Inflammatory macrophage (primary cell): ENCODE data around the gene SRP54.
A peak's percentile ranks its signal among the peaks of the same experiment; 100 is the strongest.
"Not testable (repeated sequence)": the region's sequence is repeated elsewhere in the genome, so short reads cannot be mapped to it uniquely, and the experiment has no call there.

Experiments
- DNase-seq, 2 donors: peaks; one replicate each; pipeline ENCODE4 v3.0.0-alpha.2; 2020 to 2022
- total RNA-seq, 18 experiments: gene quantifications; one replicate each; lab custom pipeline; 2026; ENCODE audit warnings: mixed read lengths in 6 of 18, inconsistent platforms in 2 of 18; lab: John Stamatoyannopoulos, UW

SRP54 gene
- 74.0 to 138 (median 105) reads per million in 18 experiments for total RNA-seq

- peak; percentile 97 to 98 for DNase-seq
These were observed at the start of gene SRP54 for GRCh38 chr14:34982421-34983147. Gene SRP54 (plus strand): TSS chr14:34982992. CDS start chr14:34996710, 13,718 bp downstream.

DNA sequence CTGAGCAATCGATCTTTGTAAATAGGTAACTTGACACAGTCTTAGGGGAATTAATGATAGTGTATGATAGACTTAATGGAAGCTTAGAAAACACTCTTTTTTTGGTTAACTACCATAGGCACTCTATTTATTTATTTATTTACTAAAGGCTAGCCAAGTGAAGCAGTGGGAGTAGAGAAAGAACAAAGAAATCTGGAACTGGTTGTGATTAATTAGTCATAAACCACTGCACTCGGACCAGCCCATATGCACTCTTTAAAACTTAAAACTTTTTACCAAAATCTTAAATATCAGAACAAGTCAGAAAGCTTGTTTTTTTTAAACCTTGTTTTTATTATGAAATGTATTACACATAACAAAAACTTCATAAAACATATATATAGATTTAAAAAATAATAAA lies 49.5 kb upstream of the SRP54 start:
- no peak for DNase-seq

- peak; percentile 33 to 67 for DNase-seq
These were observed 47.3 kb upstream of the SRP54 start for GRCh38 chr14:34935488-34935887.

GRCh38 chr14:34937442-34937841 lies 45.4 kb upstream of the SRP54 start:
- DNase-seq = no peak

- no peak for DNase-seq
These were observed 44.9 kb upstream of the SRP54 start for GRCh38 chr14:34937876-34938275.

DNA sequence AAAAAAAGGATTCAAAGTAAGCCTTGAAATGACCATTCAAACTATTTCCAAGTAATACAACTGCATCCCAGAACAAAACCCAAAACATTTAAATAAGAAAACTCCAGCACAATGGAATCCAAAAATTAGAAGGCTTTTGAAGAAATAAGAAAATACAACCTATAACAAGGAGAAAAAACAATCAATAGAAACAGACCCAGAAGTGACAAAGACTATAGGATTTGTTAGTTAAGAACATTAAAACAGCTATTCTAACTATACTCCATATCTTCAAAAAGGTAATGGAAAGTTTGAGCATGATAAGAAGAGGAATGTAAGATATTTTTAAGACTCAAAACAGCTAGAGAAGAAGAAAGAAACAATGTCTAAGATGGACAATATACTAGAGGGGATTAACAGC lies 39.3 kb upstream of the SRP54 start:
- no peak for DNase-seq

DNA sequence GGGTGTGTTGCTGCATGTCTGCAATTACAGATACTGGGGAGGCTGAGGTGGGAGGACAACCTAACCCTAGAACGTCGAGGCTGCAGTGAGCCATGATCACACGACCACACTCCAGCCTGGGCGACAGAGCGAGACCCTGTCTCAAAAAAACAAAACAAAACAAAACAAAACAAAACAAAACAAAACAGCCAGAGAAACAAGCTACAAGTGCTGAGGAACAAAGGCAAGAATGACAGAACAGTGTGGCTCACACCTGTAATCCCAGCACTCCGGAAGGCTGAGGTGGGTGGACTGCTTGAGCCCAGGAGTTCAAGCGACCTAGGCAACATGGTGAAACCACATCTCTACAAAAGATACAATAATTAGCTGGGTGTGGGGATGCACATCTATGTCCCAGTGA lies 38.0 kb upstream of the SRP54 start:
- no peak for DNase-seq

GRCh38 chr14:34946699-34947098 lies 36.1 kb upstream of the SRP54 start:
- DNase-seq = no peak

- no peak for DNase-seq
These were observed 31.5 kb upstream of the SRP54 start for GRCh38 chr14:34951286-34951685.

GRCh38 chr14:34956931-34957330 lies 25.9 kb upstream of the SRP54 start:
- no peak for DNase-seq

GRCh38 chr14:34957771-34958286 lies 25.0 kb upstream of the SRP54 start:
- no peak for DNase-seq

DNA sequence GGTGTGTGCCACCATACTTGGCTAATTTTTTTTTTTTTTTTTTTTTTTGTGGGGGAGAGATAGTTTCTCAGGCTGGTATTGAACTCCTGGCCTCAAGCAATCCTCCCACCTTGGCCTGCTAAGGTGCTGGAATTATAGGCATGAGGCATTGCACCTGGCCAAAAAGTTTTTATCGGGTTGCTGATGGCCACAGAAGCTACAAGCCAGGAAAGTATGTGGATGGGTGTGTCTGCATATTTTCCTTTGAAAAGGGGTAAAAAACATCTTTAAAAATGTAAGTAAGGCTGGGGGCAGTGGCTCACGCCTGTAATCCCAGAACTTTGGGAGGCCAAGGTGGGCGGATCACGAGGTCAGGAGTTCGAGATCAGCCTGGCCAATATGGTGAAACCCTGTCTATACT lies 20.7 kb upstream of the SRP54 start:
- DNase-seq = not testable (repeated sequence)

GRCh38 chr14:34964977-34965764 lies 17.6 kb upstream of the SRP54 start:
- no peak for DNase-seq

GRCh38 chr14:34965912-34966311 lies 16.9 kb upstream of the SRP54 start:
- no peak for DNase-seq

- DNase-seq = no peak
These were observed 16.4 kb upstream of the SRP54 start for GRCh38 chr14:34966413-34966812.

- DNase-seq = no peak
These were observed 12.1 kb upstream of the SRP54 start for GRCh38 chr14:34970665-34971064.

- no peak for DNase-seq
These were observed 11.4 kb upstream of the SRP54 start for GRCh38 chr14:34971381-34971780.

GRCh38 chr14:34971801-34972200 lies 11.0 kb upstream of the SRP54 start:
- no peak for DNase-seq

GRCh38 chr14:34978444-34978843 lies 4.3 kb upstream of the SRP54 start:
- DNase-seq = no peak

GRCh38 chr14:34980337-34980900 lies 2.4 kb upstream of the SRP54 start:
- DNase-seq = no peak

- peak; percentile 19 to 45 for DNase-seq
These were observed 910 bp upstream of the SRP54 start for GRCh38 chr14:34981743-34982420.

- DNase-seq = no peak
These were observed 462 bp downstream of the SRP54 start for GRCh38 chr14:34983148-34983760.
